ENCODE measurements around the gene CYBRD1.
A peak's percentile ranks its signal among the peaks of the same experiment; 100 is the strongest.
"Not testable (repeated sequence)": the region's sequence is repeated elsewhere in the genome, so short reads cannot be mapped to it uniquely, and the experiment has no call there.

Gene CYBRD1

DNA sequence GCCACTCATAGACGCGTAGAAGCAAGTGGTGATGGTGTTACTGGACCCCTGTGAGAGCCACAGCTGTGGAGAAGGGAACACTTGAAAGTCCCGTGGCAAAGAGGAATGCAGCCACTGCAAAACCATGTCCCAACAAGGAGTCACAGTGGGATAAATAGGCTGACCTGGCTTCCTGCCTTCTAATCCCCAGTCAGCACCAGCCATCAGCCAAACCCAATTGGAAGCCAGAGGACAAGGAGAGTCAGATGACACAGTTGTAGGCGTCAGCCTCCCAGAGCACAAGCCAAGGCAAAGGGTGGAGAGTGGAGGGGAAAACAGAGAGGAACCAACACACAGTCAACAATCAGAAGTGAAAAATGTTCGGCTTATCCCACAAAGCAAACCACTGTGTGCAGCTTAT, 5.5 kb upstream of the CYBRD1 start:
- no peak for DNase-seq

DNA sequence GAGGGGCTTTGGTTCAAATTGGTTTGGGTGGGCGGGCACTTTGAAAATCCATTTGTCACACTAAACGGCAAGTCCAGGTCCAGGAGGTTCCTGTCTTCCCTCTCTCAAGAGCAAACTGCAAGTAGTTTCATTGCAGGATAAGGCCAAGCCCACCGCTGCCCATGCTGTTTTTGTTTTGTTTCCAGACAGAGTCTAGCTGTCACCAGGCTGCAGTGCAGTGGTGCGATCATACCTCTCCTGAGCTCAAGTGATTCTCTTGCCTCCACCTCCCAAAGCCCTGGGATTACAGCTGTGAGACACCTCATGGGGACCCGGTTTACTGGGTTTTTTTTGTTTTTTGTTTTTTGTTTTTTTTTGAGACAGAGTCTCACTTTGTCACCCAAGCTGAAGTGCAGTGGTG, 1.8 kb upstream of the CYBRD1 start:
- no peak for DNase-seq

DNA sequence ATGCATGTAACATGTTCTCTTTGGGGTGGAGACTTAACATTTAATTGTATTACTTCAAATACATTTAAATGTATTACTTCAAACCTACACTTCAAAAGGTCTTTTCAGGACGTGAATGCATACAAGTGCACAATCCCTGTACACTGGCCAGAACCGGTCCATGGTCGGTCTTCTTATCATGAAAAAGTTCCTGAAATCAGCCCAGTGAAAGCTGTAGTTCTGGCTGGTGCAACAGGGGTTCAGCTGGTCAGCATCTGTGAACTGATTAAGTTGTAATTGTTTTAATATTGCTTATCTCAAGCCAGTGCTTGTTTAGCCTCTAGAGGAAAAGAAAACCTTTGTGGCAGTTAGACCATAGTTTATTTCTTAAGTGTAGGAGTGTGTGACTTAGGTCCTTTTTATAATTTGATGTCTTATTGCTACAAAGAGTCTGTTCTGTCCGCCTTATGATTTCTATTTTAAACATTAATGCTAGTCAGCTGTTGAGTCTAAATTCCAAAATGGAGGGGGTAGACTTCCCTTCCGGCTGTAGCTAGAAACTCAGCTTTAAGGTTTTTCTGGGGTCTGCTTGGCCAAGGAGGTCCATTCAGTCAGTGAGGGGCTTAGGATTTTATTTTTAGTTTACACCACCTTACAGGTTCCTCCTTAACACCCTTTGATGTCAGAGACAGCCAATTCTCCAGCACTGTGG, 768 bp upstream of the CYBRD1 start:
- DNase-seq = no peak

DNA sequence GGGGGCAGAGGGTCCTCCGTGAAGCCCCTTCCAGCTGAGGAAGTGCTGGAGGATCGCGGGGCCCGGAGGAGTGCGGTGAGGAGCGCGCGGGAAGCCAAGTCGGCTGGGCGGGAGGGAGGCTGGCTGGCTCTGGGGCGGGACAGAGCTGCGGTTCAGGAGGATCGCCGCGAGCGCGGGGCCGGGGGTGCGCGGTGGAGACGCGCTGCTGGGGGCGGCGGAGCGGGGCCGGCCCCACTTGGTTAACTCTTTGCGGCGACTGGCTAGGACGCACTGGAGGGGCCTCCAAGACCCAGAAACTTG, 464 bp downstream of the CYBRD1 start:
- DNase-seq = no peak

DNA sequence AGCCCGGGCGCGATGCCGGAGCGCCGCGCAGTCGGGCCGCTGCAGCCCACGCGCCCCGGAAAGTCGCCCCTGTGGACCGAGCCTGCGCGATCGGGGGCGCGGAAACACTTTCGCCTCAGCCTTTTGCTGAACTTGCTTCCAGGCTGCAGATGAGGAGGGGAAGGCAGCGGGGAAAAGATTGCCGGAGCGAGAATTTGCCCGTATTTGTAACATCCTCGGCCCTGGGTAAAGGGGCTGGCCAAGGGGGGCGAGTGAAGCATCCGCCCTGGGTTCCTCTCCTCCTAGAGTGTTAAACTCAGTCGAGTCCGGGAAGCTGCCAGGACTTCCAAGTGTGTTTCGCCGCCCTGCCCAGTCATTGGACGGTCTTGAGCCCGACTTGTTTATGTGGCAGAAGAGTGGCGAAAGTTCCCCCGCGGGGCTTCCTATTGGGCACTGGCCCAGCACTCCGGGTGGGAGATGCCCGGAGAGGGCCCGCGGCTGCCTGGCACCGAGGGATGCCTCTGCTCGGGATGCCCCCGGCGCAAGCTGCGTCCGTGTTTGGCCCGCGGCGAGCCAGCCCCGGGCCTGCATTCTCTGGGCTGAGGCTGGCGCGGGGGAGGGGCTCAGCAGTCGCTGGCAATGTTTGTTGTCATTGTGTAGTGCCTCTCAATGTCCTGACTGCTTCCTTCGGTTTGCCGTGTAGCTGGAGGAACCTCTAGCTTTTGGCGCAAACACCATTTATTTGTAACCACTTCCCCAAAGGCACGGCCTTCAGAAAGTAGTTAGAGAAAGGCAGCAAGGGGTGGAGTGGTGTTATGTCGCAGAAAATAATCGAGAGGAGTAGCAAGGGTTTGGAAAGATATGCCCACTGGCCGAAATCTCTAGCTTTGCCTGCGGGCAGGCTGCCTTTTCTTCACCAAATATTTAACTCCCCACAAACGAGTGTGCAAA, 1.1 kb downstream of the CYBRD1 start:
- no peak for DNase-seq

DNA sequence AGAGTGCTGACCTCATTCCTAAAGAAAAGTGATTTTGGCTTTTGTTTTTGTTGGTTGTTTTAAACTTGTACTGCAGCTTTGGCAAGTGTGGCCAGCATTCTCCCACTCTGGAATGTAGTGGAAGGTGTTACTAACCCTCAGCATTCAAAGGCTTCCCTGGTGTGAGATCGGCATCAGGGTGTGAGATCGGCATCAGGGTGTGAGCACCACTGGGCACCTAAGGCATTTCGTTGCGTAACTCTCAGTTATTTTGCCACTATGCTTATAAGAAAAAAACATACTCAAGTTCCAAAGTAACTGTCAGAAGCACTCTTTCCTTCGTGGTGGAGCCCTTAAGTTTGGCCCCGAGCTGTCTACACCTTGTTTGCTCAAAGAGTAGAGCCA, 1.7 kb downstream of the CYBRD1 start:
- DNase-seq = no peak

DNA sequence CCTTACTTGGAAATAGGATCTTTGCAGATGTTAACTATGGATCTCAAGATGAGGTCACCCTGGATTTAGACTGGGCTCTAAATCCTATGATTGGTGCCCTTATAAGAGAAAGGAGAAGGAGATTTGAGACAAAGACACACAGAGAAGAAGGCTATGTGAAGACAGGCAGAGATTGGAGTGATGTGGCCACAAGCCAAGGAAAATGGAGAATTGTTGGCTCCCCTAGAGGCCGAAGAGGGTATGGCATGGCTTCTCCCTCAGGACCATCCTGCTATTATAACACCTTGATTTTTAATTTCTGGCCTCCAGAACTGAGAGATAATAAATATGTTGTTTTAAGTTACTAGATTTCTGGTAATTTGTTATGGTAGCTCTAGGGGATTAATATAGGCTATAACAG, 7.6 kb downstream of the CYBRD1 start:
- no peak for DNase-seq

DNA sequence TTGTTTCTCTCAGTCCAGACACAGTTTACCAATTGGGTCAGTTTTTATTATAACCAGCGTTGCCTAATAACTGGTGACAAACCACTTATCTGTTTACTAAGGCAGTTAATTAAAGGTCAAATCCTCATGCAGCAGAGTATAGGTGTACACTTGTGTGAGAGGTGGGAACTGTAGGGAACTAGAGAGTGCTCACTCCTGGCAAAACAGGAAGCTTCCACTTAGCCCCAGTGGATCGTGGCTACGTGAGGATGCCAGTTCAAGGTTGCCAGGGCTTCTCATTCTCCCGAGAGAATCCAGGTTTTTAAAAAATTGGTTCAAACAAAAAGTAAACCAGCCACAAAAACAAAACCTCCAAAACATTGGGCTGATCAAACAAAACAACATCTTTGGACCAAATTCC, 8.1 kb downstream of the CYBRD1 start:
- no peak for DNase-seq

DNA sequence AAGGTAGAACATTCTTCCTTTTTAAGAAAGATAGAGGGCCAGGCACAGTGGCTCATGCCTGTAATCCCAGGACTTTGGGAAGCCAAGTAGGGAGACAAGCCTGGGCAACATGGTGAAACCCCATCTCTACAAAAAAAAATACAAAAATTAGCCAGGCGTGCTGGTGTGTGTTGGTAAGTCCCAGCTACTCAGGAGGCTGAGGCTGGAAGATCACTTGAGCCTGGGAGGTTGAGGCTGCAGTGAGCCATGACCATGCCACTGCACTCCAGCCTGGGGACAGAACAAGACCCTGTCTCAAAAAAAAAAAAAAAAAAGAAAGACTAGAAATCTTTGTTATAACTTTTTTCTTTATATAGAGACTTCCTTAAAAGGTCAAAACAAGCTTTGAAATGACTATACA, 8.6 kb downstream of the CYBRD1 start:
- DNase-seq = not testable (repeated sequence)

DNA sequence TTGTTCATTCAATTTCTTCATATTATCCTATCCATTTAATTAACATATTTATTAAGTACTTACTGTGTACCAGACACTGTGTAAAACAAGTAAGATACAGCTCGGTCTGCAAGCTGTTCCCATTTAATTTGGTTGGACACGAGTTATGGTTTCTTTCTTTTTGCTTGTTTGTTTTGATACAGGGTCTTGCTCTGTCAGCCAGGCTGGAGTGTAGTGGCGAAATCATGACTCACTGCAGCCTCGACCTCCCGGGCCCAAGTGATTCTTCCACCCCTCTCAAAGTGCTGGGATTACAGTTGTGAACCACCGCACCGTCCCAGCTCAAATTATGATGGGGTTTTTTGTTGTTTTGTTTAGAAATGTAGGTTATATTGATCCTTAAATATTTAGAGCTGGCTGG, 9.0 kb downstream of the CYBRD1 start:
- no peak for DNase-seq

DNA sequence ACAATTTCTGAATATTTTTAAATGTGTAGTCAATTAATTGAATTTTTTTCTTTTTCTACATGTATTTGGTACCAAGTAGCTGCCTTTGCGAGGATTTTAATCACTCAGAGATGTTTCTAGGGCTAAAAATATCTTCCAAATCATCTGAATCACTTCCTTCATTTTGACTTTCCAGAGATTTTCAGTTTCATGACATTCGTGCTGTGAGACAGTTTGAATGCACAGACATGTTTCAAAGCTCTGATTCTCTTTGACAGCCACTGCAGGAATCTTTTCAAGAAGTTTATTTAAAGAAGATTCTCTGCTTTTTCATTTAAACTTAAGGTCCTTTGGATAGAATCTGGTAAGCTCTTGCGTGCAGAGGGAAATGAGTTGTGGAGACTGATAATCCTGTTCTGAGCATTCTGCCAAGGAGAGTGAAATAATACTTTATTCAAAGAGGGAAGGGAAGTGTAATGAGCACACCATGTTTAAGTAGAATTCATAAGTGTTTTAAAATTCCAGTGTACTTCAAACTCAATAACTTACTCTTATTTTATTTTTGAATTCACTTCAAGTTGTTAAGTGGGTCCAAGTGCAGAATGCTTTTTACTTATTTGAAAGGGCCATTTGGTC, 9.7 kb downstream of the CYBRD1 start:
- DNase-seq = no peak

DNA sequence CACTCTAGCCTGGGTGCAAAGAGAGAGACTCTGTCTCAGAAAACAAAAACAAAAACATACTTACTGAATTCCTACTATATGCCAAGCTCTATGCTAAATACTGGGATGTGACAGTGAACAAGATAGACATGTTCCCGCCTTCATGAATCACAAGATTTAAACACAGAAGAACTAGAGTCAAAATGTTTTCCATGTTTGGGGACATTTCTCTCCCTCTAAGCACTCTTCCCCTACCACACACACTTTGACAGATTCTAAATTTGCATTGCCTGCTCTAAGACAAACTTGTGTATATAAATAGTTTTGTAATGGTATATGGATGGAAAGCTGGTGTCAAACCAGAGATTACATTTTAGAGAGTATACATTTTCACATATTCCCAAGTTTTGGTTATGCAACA, 11.1 kb downstream of the CYBRD1 start:
- no peak for DNase-seq

DNA sequence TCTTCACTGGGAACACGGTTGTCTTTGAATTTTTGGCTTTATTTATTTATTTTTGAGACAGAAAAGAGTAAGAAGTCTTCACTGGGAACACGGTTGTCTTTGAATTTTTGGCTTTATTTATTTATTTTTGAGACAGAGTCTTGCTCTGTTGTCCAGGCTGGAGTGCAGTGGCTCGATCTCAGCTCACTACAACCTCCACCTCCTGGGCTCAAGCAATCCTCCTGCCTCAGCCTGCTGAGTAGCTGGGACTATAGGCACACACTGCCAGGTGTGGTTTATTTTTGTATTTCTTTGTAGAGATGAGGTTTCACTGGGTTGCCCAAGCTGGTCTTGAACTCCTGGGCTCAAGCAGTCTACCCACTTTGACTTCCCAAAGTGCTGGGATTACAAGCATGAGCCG, 13.3 kb downstream of the CYBRD1 start:
- DNase-seq = not testable (repeated sequence)

DNA sequence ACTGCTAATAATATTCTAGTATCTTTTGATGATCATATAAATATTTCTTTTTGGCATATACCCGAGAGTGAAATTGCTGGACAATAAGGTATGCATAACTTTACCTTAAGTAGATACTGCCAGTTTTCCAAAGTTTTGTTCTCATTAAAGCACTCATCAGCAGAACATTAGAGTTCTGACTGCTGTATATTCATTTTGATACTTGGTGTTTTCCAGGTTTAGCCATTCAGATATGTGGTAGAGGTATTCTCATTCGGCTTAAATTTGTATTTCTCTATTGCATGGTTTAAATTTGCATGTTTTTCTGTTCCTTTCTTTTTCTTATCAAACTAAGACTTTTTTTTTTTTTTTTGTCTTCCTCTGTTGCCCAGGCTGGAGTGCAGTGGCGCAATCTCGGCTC, 18.2 kb downstream of the CYBRD1 start:
- no peak for DNase-seq

DNA sequence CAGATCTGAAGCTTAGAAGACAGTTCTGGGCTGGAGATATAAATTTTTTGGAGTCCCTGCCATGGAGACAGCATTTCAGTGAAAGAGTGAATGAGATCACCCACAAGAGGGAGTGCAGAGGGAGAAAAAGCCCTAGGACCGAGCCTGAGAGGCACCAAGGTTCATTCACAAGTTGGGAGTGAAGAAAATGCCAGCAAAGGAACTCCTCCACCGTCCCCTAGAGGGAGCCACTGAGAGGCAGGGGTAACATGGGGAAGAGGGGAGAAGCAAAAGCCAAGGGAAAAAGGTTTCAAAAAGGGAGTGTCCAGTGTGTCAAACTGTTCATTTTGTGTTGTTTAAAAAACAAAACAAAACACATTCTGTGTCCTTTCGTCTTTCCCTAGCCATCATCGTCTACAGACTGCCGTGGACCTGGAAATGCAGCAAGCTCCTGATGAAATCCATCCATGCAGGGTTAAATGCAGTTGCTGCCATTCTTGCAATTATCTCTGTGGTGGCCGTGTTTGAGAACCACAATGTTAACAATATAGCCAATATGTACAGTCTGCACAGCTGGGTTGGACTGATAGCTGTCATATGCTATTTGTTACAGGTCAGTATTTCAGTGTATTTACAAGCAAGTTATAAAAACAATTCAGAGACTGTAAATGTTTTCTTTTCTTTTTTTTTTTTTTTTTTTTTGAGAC, 19.1 kb downstream of the CYBRD1 start:
- no peak for DNase-seq

DNA sequence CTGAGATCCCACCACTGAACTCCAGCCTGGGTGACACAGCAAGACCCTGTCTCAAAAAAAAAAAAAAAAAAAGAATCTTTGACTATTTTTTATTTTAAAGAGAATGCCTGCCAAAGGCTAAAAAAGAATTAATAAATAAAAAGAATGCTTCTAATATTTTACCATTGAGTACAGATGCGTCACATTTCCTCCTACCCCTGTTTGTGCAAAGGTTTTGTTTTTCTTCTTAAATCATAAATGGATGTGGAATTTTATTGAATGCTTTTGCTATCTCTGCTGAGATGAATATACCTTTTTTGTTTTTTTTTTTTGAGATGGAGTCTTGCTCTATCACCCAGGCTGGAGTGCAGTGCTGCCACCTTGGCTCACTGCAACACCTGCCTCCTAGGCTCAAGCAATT, 22.8 kb downstream of the CYBRD1 start:
- DNase-seq = no peak

DNA sequence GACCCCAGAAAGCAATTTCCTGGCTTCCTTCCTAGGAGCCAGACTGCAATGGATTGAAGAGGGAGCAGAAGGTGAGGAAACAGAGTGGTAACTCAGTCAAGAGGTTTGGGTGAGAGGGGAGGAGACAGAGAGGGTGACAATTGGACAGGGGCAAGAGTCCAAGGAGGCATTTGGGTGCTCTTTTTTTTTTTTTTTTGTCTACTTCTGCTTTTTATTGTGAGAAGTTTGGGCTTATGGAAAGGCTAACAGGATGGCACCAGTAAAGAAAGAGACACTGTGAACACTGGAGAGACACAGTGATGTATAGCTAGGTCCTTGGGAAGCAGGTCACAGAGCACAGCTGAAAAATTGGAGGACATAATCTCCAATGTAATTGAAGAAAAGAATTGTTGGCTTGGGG, 25.0 kb downstream of the CYBRD1 start:
- no peak for DNase-seq

DNA sequence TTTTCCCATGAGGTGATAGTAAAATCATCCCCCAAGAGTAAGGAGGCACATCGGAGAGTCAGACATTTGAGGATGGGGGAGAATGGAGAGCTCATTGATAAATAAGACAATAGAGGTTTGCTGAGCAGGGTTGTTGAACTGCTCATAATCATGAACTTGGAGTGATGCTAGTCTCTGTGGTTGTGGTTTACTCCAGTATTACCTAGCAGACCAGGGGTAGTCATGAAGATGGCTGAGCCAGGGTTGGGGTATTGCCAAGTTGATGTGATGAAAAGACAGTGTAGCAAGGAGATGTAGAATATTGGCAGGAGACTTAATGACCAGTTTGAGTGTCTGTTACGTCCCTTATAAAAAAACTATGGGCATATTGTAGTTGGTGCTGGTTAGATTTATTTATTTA, 25.4 kb downstream of the CYBRD1 start:
- no peak for DNase-seq

DNA sequence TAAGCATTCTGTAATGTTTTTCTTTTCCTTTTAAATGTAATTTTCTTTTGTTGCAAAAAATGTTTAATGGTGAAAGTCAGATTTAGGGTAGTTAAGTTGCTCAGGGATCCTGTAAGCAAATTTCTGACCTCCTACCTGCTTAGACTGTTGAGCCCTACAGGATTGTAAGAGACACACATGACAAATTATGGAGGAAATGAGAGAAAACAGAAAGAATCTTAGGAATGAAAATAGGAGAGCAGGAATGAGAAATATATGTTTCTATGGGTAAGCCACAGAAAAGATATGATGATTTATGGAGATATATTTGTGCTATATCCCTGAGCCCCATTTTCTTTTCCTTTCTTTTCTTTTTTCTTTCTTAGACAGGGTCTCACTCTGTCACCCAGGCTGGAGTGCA, 28.3 kb downstream of the CYBRD1 start:
- DNase-seq = no peak

DNA sequence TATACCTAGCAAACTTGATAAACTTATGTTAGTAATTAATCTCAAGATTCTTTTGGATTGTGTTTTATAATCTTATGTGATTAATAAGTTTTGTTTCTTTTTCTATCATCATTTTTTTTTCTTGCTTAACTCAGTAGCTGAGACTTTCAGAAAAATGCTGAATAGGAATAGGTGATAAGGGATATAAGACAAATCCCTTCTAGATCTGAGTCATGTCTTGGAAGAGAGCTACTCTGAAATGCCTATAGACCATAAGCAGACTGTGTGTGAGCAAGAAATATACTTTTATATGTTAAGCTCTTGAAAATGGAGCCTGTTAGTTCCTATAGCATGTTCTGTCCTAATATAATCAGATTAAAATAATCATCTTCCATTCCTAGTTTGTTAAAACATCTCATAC, 29.6 kb downstream of the CYBRD1 start:
- no peak for DNase-seq

DNA sequence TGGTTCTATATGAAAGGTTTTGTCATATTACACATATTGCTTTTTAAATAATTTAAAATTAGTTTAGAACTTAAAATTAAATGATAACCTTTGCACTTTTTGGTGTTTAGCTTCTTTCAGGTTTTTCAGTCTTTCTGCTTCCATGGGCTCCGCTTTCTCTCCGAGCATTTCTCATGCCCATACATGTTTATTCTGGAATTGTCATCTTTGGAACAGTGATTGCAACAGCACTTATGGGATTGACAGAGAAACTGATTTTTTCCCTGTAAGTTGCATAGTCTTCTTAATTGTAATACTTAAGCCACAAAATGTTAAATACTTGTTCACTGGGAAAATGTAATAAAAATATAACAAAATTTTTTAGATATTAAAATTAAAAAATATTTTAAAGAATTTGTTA, 31.0 kb downstream of the CYBRD1 start:
- DNase-seq = no peak

DNA sequence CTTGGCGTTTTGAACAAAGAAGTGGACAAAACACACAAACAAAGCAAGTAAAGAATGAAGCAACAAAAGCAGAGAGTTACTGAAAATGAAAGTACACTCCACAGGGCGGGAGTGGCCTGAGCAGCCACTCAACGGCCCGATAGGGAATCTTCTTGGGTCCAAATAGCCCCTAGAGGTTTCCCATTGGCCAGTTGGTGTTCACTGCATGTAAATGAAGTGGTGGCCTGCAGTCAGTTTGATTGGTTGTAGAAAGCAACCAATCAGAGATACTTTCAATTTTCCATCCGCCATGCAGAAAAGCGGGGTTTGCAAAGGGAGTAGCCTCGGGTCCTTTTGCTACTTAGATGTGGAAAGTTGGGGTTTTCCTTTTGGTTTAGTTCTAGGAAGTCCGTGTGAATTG, 31.6 kb downstream of the CYBRD1 start:
- DNase-seq = peak; percentile 97

DNA sequence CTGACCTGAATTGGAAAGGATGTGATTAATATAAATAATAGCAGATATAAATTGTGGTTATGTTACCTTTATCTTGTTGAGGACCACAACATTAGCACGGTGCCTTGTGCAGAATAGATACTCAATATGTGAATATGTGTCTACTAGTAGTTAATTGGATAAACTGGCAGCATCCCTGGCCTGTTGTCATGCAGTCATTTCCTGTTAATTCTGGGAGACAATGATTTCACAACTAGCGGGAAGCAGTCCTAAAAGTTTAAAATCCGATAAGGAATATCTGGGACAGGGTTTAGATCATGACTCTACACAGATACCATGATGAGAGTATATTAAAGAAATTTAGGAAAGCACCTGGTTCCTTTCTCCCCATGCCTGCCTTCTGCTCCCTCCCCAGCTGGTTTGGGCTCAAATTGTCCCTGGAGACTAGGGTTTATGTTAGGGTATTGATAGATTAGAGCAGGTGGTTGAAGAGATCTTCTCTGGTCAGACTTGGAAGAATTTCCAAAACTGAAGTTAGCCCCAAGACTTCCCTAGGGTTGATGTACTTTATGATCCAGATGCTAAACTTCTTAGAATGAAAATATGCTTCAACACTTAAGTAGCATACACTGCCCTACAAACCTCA, 32.8 kb downstream of the CYBRD1 start:
- DNase-seq = no peak

Data from NCI-H1436 (cell line).